Lower leg skin (tissue), 4 donors: Measurements from ENCODE around the gene EPHA2. TPM values are rescaled to one million over a fixed set of nuclear protein-coding genes. Genes with fewer than 3 reads are reported as not detected.

Source experiments
- DNase-seq, 2 donors: peaks; one replicate each; pipeline ENCODE4 v3.0.0-alpha.2; 2019; ENCODE audit warnings: low spot score in 2 of 2
- H3K4me3 ChIP-seq: fragments of 200-600 bp; sonication (generic); 2 replicates; pipeline ENCODE4 v1.5.1; 2017; ENCODE audit warnings: mild to moderate bottlenecking, low read depth; ENCODE audit not compliant: poor library complexity, severe bottlenecking
- POLR2A ChIP-seq, 2 donors: fragments of 450-650 bp; IDR thresholded peaks; one replicate each; pipeline ENCODE4 v1.6.1; 2016 to 2017; ENCODE audit warnings: antibody characterized with exemption in 2 of 2, mild to moderate bottlenecking in 1 of 2, moderate library complexity in 1 of 2
- WGBS, 2 donors: methylation state at CpG; one replicate each; pipeline ENCODE4 v1.1.5; 2018; 5-methylcytosine and 5-hydroxymethylcytosine counted together
- intact Hi-C: fragments of 100-400 bp; cut with DNase I; formaldehyde crosslinking; loops from one replicate; pipeline ENCODE4 v1.15.0; 2023; ENCODE audit warnings: low total_unique reads
- total RNA-seq, 4 donors: library from RNA; depleted of rRNA; stranded (reverse); fragments of >200 nt; gene quantifications; one replicate each; pipeline ENCODE4 v1.1.0, GENCODE V29; 2016
- TF ChIP-seq, protein P1 (sequence below), 3 donors: fragments of 450-650 bp; IDR thresholded peaks; one replicate each; pipeline ENCODE4 v1.5.1; 2016; ENCODE audit warnings: antibody characterized with exemption in 3 of 3, mild to moderate bottlenecking in 3 of 3, moderate library complexity in 2 of 3

EPHA2 gene
- total RNA-seq, 4 donors from 2014 or later, result 63.6 to 83.8 (median 68.8) TPM

- H3K4me3 ChIP-seq, result no peak overlapping the region
- intact Hi-C loops, result no loop called here
- no peak for TF ChIP-seq POLR2A (IDR thresholded peaks at IDR 0.05)
- TF ChIP-seq, protein P1, sequence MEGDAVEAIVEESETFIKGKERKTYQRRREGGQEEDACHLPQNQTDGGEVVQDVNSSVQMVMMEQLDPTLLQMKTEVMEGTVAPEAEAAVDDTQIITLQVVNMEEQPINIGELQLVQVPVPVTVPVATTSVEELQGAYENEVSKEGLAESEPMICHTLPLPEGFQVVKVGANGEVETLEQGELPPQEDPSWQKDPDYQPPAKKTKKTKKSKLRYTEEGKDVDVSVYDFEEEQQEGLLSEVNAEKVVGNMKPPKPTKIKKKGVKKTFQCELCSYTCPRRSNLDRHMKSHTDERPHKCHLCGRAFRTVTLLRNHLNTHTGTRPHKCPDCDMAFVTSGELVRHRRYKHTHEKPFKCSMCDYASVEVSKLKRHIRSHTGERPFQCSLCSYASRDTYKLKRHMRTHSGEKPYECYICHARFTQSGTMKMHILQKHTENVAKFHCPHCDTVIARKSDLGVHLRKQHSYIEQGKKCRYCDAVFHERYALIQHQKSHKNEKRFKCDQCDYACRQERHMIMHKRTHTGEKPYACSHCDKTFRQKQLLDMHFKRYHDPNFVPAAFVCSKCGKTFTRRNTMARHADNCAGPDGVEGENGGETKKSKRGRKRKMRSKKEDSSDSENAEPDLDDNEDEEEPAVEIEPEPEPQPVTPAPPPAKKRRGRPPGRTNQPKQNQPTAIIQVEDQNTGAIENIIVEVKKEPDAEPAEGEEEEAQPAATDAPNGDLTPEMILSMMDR (IDR thresholded peaks at IDR 0.05), result no peak
- 28 to 51% methylated on average over 15 to 17 of the region's 19 CpGs for WGBS, 2 donors
- peak; percentile 63 to 95 for DNase-seq
Measured at GRCh38 chr1:16145030-16145661, 10.7 kb downstream of the EPHA2 start.

- DNase-seq, result no peak
- H3K4me3 ChIP-seq, result no peak overlapping the region
- no peak for TF ChIP-seq POLR2A (IDR thresholded peaks at IDR 0.05)
- TF ChIP-seq, protein P1 (IDR thresholded peaks at IDR 0.05), result no peak
- intact Hi-C loops, result no loop called here
- 62 to 65% methylated on average over 8 of the region's 8 CpGs for WGBS, 2 donors
Measured at GRCh38 chr1:16144325-16145029, 11.4 kb downstream of the EPHA2 start.

DNA sequence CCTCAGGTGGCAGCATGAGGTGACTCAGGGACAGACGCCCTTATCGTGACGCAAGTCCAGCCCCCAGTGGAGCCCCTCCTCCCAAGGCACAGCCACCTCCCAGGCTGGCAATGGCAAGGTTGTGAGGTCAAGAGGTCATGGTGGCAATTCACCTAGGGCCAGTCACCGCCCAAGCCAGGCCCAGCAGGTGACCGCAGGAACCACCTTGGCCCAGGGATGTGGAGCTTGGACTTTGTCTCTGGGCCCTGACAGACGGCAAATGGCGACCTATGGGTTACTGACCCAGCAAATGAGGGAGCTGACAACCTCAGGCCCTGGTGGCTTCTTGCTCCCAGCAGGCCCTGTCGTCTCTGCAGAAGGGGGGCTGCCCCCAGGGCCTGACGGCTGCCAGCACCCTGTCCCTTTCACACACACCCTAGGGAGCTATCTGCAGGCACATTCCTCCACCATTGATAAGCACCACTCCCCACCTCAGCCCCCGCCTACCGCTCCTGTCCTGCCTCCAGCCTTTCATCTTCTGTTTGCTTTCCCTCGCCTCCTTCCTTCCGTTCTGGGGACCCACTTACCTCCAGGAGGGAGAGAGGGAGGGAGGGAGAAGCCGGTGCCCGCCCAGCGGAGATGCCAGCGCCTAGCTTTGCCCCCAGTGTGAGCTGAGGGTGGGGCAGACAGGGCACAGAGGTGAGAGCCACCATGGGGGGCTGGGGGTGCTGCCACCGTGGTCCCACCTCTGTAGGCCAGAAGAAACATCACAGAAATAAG lies 12.1 kb downstream of the EPHA2 start:
- no peak overlapping the region for H3K4me3 ChIP-seq
- intact Hi-C loops, result no loop called here
- TF ChIP-seq, protein P1 (IDR thresholded peaks at IDR 0.05), result no peak
- TF ChIP-seq POLR2A (IDR thresholded peaks at IDR 0.05), result no peak
- no peak for DNase-seq
- WGBS, 2 donors, result 55 to 64% methylated on average over 16 to 17 of the region's 18 CpGs

DNA sequence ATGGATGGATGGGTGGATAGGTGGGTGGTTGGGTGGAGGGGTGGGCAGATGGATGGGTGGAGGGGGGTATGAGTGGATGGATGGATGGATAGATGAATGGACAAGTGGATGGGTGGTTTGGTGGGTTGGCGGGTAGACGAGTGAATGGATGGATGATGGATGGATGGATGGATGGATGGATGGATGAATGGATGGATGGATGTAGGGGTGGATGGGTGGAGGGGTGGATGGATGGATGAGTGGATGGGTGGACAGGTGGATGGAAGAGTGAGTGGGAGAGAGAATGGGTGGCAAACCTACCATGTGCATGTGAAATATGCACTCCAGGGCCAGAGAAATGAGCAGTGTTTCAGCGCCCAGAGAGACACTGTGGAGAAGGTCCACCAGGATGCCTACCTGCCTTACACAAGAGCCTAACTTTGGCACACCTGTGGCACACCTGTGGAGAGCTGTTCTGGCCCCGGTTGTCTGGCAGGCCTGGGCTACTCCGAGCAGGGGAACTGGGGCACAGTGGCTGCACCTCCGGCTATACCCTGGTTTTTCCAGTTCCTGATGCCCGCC lies 12.8 kb downstream of the EPHA2 start:
- intact Hi-C loops, result no loop called here
- no peak overlapping the region for H3K4me3 ChIP-seq
- TF ChIP-seq, protein P1 (IDR thresholded peaks at IDR 0.05), result no peak
- TF ChIP-seq POLR2A (IDR thresholded peaks at IDR 0.05), result no peak
- no peak for DNase-seq
- 59 to 69% methylated on average over 6 to 7 of the region's 7 CpGs for WGBS, 2 donors

DNA sequence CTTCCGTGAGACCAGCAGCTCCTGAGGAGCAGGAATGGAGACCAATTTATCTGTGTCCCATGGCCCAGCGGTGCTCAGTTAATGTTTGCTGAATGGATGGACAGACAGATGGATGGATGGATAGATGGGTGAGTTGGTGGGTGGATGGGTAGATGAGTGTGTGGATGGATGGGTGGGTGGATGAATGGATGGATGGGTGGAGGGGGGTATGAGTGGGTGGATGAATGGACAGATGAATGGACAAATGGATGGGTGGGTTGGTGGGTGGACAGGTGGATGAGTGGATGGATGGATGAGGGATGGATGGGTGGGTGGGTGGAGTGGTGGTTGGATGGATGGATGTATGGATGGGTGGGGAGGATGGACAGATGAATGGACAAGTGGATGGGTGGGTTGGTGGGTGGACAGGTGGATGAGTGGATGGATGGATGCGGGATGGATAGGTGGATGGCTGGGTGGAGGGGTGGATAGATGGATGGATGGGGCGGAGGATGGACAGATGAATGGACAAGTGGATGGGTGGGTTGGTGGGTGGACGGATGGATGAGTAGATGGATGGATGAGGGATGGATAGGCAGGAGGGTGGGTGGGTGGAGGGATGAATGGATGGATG lies 13.4 kb downstream of the EPHA2 start:
- TF ChIP-seq, protein P1 (IDR thresholded peaks at IDR 0.05), result no peak
- intact Hi-C loops, result no loop called here
- DNase-seq, result no peak
- WGBS, 2 donors, result 79 to 85% methylated on average over 5 of the region's 5 CpGs
- no peak overlapping the region for H3K4me3 ChIP-seq
